WTC11 (cell line): ENCODE data around the gene SRPK1.

Experiments used
- ELF4 ChIP-seq: sonication (generic); formaldehyde crosslinking; IDR thresholded peaks from 2 replicates; pipeline ENCODE4 v1.8.1; 2022; ENCODE audit warnings: low read depth, mild to moderate bottlenecking, moderate library complexity, missing genetic modification reagents
- ETV6 ChIP-seq: sonication (generic); formaldehyde crosslinking; IDR thresholded peaks from 2 replicates; pipeline ENCODE4 v1.8.1; 2022; ENCODE audit warnings: mild to moderate bottlenecking, missing genetic modification reagents
- FOXP1 ChIP-seq: sonication (generic); formaldehyde crosslinking; IDR thresholded peaks from 2 replicates; pipeline ENCODE4 v1.8.0; 2022; ENCODE audit warnings: missing genetic modification reagents, mild to moderate bottlenecking, moderate library complexity, borderline replicate concordance
- IRF2 ChIP-seq: sonication (generic); formaldehyde crosslinking; IDR thresholded peaks from 2 replicates; pipeline ENCODE4 v1.8.0; 2022; ENCODE audit warnings: low read depth, missing genetic modification reagents, borderline replicate concordance
- NR2C2 ChIP-seq: sonication (generic); formaldehyde crosslinking; IDR thresholded peaks from 2 replicates; pipeline ENCODE4 v1.8.0; 2022; ENCODE audit warnings: mild to moderate bottlenecking, missing genetic modification reagents
- TP53 ChIP-seq: sonication (generic); formaldehyde crosslinking; IDR thresholded peaks from 2 replicates; pipeline ENCODE4 v1.8.1; 2023; ENCODE audit warnings: mild to moderate bottlenecking, missing genetic modification reagents
- ZNF232 ChIP-seq: sonication (generic); formaldehyde crosslinking; IDR thresholded peaks from 2 replicates; pipeline ENCODE4 v1.8.0; 2022; ENCODE audit warnings: mild to moderate bottlenecking, missing genetic modification reagents
- TF ChIP-seq, protein P1 (sequence below): fragments of 200-600 bp; IDR thresholded peaks from 2 replicates; pipeline ENCODE4 v1.8.0; 2022; ENCODE audit warnings: antibody characterized with exemption
- TF ChIP-seq, protein P2 (sequence below): sonication (generic); formaldehyde crosslinking; IDR thresholded peaks from 2 replicates; pipeline ENCODE4 v1.8.1; 2023; ENCODE audit warnings: mild to moderate bottlenecking, missing genetic modification reagents
- TF ChIP-seq, protein P3 (sequence below): sonication (generic); formaldehyde crosslinking; IDR thresholded peaks from 2 replicates; pipeline ENCODE4 v1.8.0; 2022; ENCODE audit warnings: missing genetic modification reagents

DNA sequence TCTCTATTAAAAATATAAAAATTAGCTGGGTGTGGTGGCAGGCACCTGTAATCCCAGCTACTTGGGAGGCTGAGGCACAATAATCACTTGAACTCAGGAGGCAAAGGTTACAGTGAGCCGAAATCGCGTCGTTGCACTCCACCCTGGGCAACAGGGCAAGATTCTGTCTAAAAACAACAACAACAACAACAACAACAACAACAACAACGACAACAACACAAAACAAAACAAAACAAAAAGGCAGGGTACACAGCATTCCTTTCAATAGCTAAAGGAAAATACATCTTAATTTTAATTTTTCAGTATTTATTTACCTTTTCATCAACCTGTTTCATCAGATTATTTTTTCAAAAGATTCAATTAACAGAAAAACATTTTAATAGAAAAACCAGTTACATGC lies 28.4 kb downstream of the SRPK1 start:
- TF ChIP-seq, protein P1, sequence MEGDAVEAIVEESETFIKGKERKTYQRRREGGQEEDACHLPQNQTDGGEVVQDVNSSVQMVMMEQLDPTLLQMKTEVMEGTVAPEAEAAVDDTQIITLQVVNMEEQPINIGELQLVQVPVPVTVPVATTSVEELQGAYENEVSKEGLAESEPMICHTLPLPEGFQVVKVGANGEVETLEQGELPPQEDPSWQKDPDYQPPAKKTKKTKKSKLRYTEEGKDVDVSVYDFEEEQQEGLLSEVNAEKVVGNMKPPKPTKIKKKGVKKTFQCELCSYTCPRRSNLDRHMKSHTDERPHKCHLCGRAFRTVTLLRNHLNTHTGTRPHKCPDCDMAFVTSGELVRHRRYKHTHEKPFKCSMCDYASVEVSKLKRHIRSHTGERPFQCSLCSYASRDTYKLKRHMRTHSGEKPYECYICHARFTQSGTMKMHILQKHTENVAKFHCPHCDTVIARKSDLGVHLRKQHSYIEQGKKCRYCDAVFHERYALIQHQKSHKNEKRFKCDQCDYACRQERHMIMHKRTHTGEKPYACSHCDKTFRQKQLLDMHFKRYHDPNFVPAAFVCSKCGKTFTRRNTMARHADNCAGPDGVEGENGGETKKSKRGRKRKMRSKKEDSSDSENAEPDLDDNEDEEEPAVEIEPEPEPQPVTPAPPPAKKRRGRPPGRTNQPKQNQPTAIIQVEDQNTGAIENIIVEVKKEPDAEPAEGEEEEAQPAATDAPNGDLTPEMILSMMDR: no peak
- TF ChIP-seq IRF2 (no peak), ZNF232 (no peak), TP53 (CRISPR knock-in tag) (no peak), NR2C2 (CRISPR knock-in tag) (no peak), ETV6 (CRISPR knock-in tag) (no peak), FOXP1 (CRISPR knock-in tag) (no peak), ELF4 (CRISPR knock-in tag) (no peak)
- TF ChIP-seq, protein P2, sequence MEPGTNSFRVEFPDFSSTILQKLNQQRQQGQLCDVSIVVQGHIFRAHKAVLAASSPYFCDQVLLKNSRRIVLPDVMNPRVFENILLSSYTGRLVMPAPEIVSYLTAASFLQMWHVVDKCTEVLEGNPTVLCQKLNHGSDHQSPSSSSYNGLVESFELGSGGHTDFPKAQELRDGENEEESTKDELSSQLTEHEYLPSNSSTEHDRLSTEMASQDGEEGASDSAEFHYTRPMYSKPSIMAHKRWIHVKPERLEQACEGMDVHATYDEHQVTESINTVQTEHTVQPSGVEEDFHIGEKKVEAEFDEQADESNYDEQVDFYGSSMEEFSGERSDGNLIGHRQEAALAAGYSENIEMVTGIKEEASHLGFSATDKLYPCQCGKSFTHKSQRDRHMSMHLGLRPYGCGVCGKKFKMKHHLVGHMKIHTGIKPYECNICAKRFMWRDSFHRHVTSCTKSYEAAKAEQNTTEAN: no peak
- TF ChIP-seq, protein P3, sequence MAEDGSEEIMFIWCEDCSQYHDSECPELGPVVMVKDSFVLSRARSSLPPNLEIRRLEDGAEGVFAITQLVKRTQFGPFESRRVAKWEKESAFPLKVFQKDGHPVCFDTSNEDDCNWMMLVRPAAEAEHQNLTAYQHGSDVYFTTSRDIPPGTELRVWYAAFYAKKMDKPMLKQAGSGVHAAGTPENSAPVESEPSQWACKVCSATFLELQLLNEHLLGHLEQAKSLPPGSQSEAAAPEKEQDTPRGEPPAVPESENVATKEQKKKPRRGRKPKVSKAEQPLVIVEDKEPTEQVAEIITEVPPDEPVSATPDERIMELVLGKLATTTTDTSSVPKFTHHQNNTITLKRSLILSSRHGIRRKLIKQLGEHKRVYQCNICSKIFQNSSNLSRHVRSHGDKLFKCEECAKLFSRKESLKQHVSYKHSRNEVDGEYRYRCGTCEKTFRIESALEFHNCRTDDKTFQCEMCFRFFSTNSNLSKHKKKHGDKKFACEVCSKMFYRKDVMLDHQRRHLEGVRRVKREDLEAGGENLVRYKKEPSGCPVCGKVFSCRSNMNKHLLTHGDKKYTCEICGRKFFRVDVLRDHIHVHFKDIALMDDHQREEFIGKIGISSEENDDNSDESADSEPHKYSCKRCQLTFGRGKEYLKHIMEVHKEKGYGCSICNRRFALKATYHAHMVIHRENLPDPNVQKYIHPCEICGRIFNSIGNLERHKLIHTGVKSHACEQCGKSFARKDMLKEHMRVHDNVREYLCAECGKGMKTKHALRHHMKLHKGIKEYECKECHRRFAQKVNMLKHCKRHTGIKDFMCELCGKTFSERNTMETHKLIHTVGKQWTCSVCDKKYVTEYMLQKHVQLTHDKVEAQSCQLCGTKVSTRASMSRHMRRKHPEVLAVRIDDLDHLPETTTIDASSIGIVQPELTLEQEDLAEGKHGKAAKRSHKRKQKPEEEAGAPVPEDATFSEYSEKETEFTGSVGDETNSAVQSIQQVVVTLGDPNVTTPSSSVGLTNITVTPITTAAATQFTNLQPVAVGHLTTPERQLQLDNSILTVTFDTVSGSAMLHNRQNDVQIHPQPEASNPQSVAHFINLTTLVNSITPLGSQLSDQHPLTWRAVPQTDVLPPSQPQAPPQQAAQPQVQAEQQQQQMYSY: no peak
